Measurements from ENCODE around the gene HDAC10.

Gene HDAC10

DNA sequence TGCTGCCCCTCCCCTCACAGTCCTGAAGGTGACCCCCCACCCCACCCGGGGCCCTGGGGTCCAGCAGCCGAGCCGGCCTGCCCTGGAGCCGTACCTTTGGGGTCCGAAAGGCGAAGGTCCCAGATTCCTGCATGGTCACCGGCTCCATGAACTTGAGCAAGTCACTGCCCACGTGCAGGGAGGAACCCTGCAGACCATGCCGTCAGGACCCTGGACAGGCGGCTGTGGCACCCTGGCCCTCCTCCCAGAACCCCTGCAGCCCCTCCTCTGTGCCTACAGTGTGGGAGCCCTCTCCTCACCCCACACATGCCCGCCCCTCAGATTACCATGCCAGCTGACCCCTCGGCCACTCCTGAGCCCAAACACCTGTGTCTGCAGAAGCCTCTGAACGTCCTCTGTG, 33.4 kb upstream of the HDAC10 start:
- H4K8ac ChIP-seq (ENCODE audit: low read depth, low read length) = no peak overlapping the region
- H3K4ac ChIP-seq (ENCODE audit: low read length) = no peak overlapping the region
- no CpG with 5 or more reads among the region's 13 CpGs for WGBS, 2 donors (ENCODE audit: extremely low coverage in 2 of 2, insufficient read length in 2 of 2, insufficient replicate concordance in 1 of 2)
- H4K91ac ChIP-seq (ENCODE audit: low read depth, low read length, poor library complexity) = no peak overlapping the region
- no peak overlapping the region for H2BK120ac ChIP-seq (ENCODE audit: low read depth, low read length)
- H3K27me3 ChIP-seq (ENCODE audit: control insufficient read depth in 3 of 3, insufficient read depth in 3 of 3, low read depth in 1 of 3, low read length in 3 of 3) = no peaks in the 10 kb centered on the region
- no peak overlapping the region for H2BK5ac ChIP-seq (ENCODE audit: low read length)
- H3K36me3 ChIP-seq (replicated peaks in 1 of 2; ENCODE audit: control insufficient read depth in 2 of 2, insufficient read depth in 2 of 2, low read length in 2 of 2) = peaks cover 67 to 93% of the 10 kb centered on the region in 2 donors
- no peak overlapping the region for H3K4me2 ChIP-seq (ENCODE audit: insufficient read depth, low read length, poor library complexity, severe bottlenecking)
- H3K27ac ChIP-seq (replicated peaks; ENCODE audit: low read length) = no peak overlapping the region
- no peak overlapping the region for H3K14ac ChIP-seq (ENCODE audit: low read length)
- H3K9me3 ChIP-seq (replicated peaks in 1 of 2; ENCODE audit: control insufficient read depth in 2 of 2, insufficient read depth in 1 of 2, low read depth in 1 of 2, low read length in 2 of 2) = no peaks in the 10 kb centered on the region
- no peak overlapping the region for H3K23ac ChIP-seq (ENCODE audit: low read depth, low read length, poor library complexity)
- no peak overlapping the region for H2BK15ac ChIP-seq (ENCODE audit: low read length)
- no peak overlapping the region for H2AFZ ChIP-seq (ENCODE audit: low read length)
- H2BK12ac ChIP-seq (ENCODE audit: low read length) = no peak overlapping the region
- H3K79me1 ChIP-seq (ENCODE audit: low read depth, low read length) = peaks cover 32% of the 10 kb centered on the region
- H3K9ac ChIP-seq (ENCODE audit: low read depth, low read length, poor library complexity) = no peak overlapping the region
- no peak overlapping the region for H2AK5ac ChIP-seq (ENCODE audit: low read depth, low read length)
- no peak for DNase-seq (ENCODE audit: low spot score)
- H3K18ac ChIP-seq (ENCODE audit: low read length) = no peak overlapping the region
- no peaks in the 10 kb centered on the region for H3K4me1 ChIP-seq (ENCODE audit: control insufficient read depth in 2 of 2, insufficient read depth in 1 of 2, low read depth in 1 of 2, low read length in 2 of 2)
- H3K4me3 ChIP-seq (ENCODE audit: low read length in 2 of 2) = no peak overlapping the region

DNA sequence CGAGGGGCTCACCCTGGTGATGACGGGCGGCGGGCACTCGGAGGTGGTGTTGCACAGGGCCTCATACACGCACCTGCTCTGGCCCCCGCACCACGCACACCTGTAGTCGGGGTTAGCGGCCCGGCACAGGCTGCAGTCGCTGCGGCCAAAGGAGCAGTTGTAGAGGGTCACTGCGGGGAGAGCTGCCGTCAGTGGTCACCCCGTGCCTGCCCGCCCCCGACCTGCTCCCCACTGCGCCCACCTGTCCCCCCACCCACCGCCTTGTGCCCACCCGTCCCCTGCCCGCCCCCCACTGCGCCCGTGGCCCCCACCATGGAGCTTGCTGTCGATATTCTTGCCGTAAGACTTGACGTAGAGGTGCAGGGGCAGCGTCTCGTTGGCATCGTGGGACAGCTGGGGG, 32.8 kb upstream of the HDAC10 start:
- no peak overlapping the region for H3K23ac ChIP-seq (ENCODE audit: low read depth, low read length, poor library complexity)
- no peak overlapping the region for H2BK5ac ChIP-seq (ENCODE audit: low read length)
- H2AK5ac ChIP-seq (ENCODE audit: low read depth, low read length) = no peak overlapping the region
- H3K18ac ChIP-seq (ENCODE audit: low read length) = no peak overlapping the region
- DNase-seq (ENCODE audit: low spot score) = no peak
- no CpG with 5 or more reads among the region's 30 CpGs for WGBS, 2 donors (ENCODE audit: extremely low coverage in 2 of 2, insufficient read length in 2 of 2, insufficient replicate concordance in 1 of 2)
- H3K4me1 ChIP-seq (ENCODE audit: control insufficient read depth in 2 of 2, insufficient read depth in 1 of 2, low read depth in 1 of 2, low read length in 2 of 2) = no peaks in the 10 kb centered on the region
- H3K4ac ChIP-seq (ENCODE audit: low read length) = no peak overlapping the region
- no peaks in the 10 kb centered on the region for H3K9me3 ChIP-seq (replicated peaks in 1 of 2; ENCODE audit: control insufficient read depth in 2 of 2, insufficient read depth in 1 of 2, low read depth in 1 of 2, low read length in 2 of 2)
- H3K27me3 ChIP-seq (ENCODE audit: control insufficient read depth in 3 of 3, insufficient read depth in 3 of 3, low read depth in 1 of 3, low read length in 3 of 3) = no peaks in the 10 kb centered on the region
- H3K4me3 ChIP-seq (ENCODE audit: low read length in 2 of 2) = no peak overlapping the region
- peaks cover 26% of the 10 kb centered on the region for H3K79me1 ChIP-seq (ENCODE audit: low read depth, low read length)
- H2AFZ ChIP-seq (ENCODE audit: low read length) = no peak overlapping the region
- H3K4me2 ChIP-seq (ENCODE audit: insufficient read depth, low read length, poor library complexity, severe bottlenecking) = no peak overlapping the region
- H2BK15ac ChIP-seq (ENCODE audit: low read length) = no peak overlapping the region
- no peak overlapping the region for H2BK12ac ChIP-seq (ENCODE audit: low read length)
- H3K36me3 ChIP-seq (replicated peaks in 1 of 2; ENCODE audit: control insufficient read depth in 2 of 2, insufficient read depth in 2 of 2, low read length in 2 of 2) = peaks cover 66 to 93% of the 10 kb centered on the region in 2 donors
- peak overlapping the region; percentile 43 for H4K8ac ChIP-seq (ENCODE audit: low read depth, low read length)
- no peak overlapping the region for H3K14ac ChIP-seq (ENCODE audit: low read length)
- no peak overlapping the region for H4K91ac ChIP-seq (ENCODE audit: low read depth, low read length, poor library complexity)
- H2BK120ac ChIP-seq (ENCODE audit: low read depth, low read length) = no peak overlapping the region
- H3K9ac ChIP-seq (ENCODE audit: low read depth, low read length, poor library complexity) = no peak overlapping the region
- no peak overlapping the region for H3K27ac ChIP-seq (replicated peaks; ENCODE audit: low read length)

- no peak for DNase-seq (ENCODE audit: low spot score)
- no CpG with 5 or more reads among the region's 45 CpGs for WGBS, 2 donors (ENCODE audit: extremely low coverage in 2 of 2, insufficient read length in 2 of 2, insufficient replicate concordance in 1 of 2)
- peaks cover 70 to 93% of the 10 kb centered on the region in 2 donors for H3K36me3 ChIP-seq (replicated peaks in 1 of 2; ENCODE audit: control insufficient read depth in 2 of 2, insufficient read depth in 2 of 2, low read length in 2 of 2)
Observed at GRCh38 chr22:50282361-50283155, 31.5 kb upstream of the HDAC10 start.

DNA sequence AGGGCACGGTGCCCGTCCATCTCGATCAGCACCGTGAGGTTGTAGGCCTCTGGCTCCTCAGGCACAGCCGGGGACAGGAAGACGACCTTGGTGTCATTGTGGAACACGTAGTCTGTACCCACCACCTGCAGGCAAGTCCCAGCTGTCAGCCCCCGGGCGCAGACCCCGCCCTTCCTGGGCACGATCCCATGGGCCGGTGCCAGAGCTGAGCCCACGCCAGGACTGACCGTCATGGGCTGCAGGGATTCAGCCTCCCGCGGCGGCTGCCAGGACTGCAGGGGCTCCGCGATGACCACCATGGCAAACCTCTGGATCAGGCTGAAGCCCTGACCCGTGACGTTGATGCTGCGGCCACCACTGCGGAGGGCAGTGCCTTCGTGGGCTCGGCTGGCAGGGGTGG, 30.9 kb upstream of the HDAC10 start:
- Histone ChIP-seq H4K91ac (ENCODE audit: low read depth, low read length, poor library complexity) (no peak overlapping the region), H3K27ac (replicated peaks; ENCODE audit: low read length) (no peak overlapping the region), H2BK5ac (ENCODE audit: low read length) (no peak overlapping the region), H2BK15ac (ENCODE audit: low read length) (no peak overlapping the region), H2AK5ac (ENCODE audit: low read depth, low read length) (no peak overlapping the region), H3K79me1 (ENCODE audit: low read depth, low read length) (peaks cover 10% of the 10 kb centered on the region), H3K36me3 (replicated peaks in 1 of 2; ENCODE audit: control insufficient read depth in 2 of 2, insufficient read depth in 2 of 2, low read length in 2 of 2) (peaks cover 71 to 93% of the 10 kb centered on the region in 2 donors), H3K27me3 (ENCODE audit: control insufficient read depth in 3 of 3, insufficient read depth in 3 of 3, low read depth in 1 of 3, low read length in 3 of 3) (no peaks in the 10 kb centered on the region), H3K18ac (ENCODE audit: low read length) (no peak overlapping the region), H3K4me2 (ENCODE audit: insufficient read depth, low read length, poor library complexity, severe bottlenecking) (no peak overlapping the region), H3K9me3 (replicated peaks in 1 of 2; ENCODE audit: control insufficient read depth in 2 of 2, insufficient read depth in 1 of 2, low read depth in 1 of 2, low read length in 2 of 2) (no peaks in the 10 kb centered on the region), H2AFZ (ENCODE audit: low read length) (no peak overlapping the region), H3K14ac (ENCODE audit: low read length) (no peak overlapping the region), H2BK12ac (ENCODE audit: low read length) (no peak overlapping the region), H4K8ac (ENCODE audit: low read depth, low read length) (no peak overlapping the region), H2BK120ac (ENCODE audit: low read depth, low read length) (no peak overlapping the region), H3K9ac (ENCODE audit: low read depth, low read length, poor library complexity) (no peak overlapping the region), H3K4ac (ENCODE audit: low read length) (no peak overlapping the region), H3K23ac (ENCODE audit: low read depth, low read length, poor library complexity) (peak overlapping the region; percentile 43), H3K4me3 (ENCODE audit: low read length in 2 of 2) (no peak overlapping the region), H3K4me1 (ENCODE audit: control insufficient read depth in 2 of 2, insufficient read depth in 1 of 2, low read depth in 1 of 2, low read length in 2 of 2) (no peaks in the 10 kb centered on the region)
- no peak for DNase-seq (ENCODE audit: low spot score)
- WGBS, 2 donors (ENCODE audit: extremely low coverage in 2 of 2, insufficient read length in 2 of 2, insufficient replicate concordance in 1 of 2) = no CpG with 5 or more reads among the region's 25 CpGs

More at GRCh38 chr22:50282361-50283155, 31.5 kb upstream of the HDAC10 start:
- Histone ChIP-seq H3K4me3 (ENCODE audit: low read length in 2 of 2) (no peak overlapping the region), H2AK5ac (ENCODE audit: low read depth, low read length) (no peak overlapping the region), H3K9ac (ENCODE audit: low read depth, low read length, poor library complexity) (peak overlapping the region; percentile 70), H3K4me1 (ENCODE audit: control insufficient read depth in 2 of 2, insufficient read depth in 1 of 2, low read depth in 1 of 2, low read length in 2 of 2) (no peaks in the 10 kb centered on the region), H3K27me3 (ENCODE audit: control insufficient read depth in 3 of 3, insufficient read depth in 3 of 3, low read depth in 1 of 3, low read length in 3 of 3) (no peaks in the 10 kb centered on the region), H3K9me3 (replicated peaks in 1 of 2; ENCODE audit: control insufficient read depth in 2 of 2, insufficient read depth in 1 of 2, low read depth in 1 of 2, low read length in 2 of 2) (no peaks in the 10 kb centered on the region), H3K23ac (ENCODE audit: low read depth, low read length, poor library complexity) (no peak overlapping the region), H3K27ac (replicated peaks; ENCODE audit: low read length) (no peak overlapping the region), H3K4me2 (ENCODE audit: insufficient read depth, low read length, poor library complexity, severe bottlenecking) (no peak overlapping the region), H3K14ac (ENCODE audit: low read length) (no peak overlapping the region), H3K4ac (ENCODE audit: low read length) (no peak overlapping the region), H3K79me1 (ENCODE audit: low read depth, low read length) (peaks cover 14% of the 10 kb centered on the region), H2AFZ (ENCODE audit: low read length) (no peak overlapping the region), H4K91ac (ENCODE audit: low read depth, low read length, poor library complexity) (no peak overlapping the region), H2BK15ac (ENCODE audit: low read length) (no peak overlapping the region), H2BK12ac (ENCODE audit: low read length) (peak overlapping the region; percentile 73), H3K18ac (ENCODE audit: low read length) (no peak overlapping the region), H2BK5ac (ENCODE audit: low read length) (peak overlapping the region; percentile 13), H2BK120ac (ENCODE audit: low read depth, low read length) (no peak overlapping the region), H4K8ac (ENCODE audit: low read depth, low read length) (no peak overlapping the region)

Data from neuronal stem cell (in vitro differentiated cells).